Loucy (cell line): ENCODE measurements around the gene TPX2.

Experiments
- EZH2phosphoT487 ChIP-seq: fragments of 200-600 bp; IDR thresholded peaks from 2 replicates; pipeline ENCODE4 v1.6.1; 2018; ENCODE audit warnings: antibody characterized with exemption, mild to moderate bottlenecking, moderate library complexity, borderline replicate concordance
- TF ChIP-seq, protein P1 (sequence below): fragments of 200-600 bp; sonication (generic); conservative IDR thresholded peaks from 2 replicates; pipeline ENCODE4 v1.5.1; 2014; ENCODE audit warnings: mild to moderate bottlenecking, antibody characterized with exemption, low read length

DNA sequence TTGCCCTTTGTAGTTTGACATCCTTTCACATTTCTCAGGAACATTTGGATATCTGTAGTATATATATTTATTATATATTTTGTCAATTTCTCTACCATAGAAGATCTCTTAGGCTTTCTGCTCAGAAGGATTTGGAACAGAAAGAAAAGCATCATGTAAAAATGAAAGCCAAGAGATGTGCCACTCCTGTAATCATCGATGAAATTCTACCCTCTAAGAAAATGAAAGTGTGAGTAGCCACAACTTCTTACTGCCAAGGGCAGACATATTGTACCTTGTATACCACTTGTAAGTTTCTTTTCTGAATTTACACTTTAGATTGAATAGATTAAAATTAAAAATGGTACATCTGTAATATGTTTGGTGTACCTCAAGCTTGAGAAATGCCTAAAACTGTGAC is 31.2 kb downstream of the TPX2 start:
- TF ChIP-seq, protein P1, sequence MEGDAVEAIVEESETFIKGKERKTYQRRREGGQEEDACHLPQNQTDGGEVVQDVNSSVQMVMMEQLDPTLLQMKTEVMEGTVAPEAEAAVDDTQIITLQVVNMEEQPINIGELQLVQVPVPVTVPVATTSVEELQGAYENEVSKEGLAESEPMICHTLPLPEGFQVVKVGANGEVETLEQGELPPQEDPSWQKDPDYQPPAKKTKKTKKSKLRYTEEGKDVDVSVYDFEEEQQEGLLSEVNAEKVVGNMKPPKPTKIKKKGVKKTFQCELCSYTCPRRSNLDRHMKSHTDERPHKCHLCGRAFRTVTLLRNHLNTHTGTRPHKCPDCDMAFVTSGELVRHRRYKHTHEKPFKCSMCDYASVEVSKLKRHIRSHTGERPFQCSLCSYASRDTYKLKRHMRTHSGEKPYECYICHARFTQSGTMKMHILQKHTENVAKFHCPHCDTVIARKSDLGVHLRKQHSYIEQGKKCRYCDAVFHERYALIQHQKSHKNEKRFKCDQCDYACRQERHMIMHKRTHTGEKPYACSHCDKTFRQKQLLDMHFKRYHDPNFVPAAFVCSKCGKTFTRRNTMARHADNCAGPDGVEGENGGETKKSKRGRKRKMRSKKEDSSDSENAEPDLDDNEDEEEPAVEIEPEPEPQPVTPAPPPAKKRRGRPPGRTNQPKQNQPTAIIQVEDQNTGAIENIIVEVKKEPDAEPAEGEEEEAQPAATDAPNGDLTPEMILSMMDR: no peak
- no peak for TF ChIP-seq EZH2phosphoT487
